ENCODE results near the gene DLGAP1. TPM values are rescaled to one million over a fixed set of nuclear protein-coding genes. Genes with fewer than 3 reads are reported as not detected.

The DLGAP1 gene
- total RNA-seq, 1 experiment from 2014 or later = 0.39 TPM

GRCh38 chr18:4405965-4406364, 49.1 kb downstream of the DLGAP1 start:
- Histone ChIP-seq H3K9ac (ENCODE audit: low read length) (no peak overlapping the region), H3K27me3 (ENCODE audit: insufficient read depth, low read length) (no peaks in the 10 kb centered on the region), H3K36me3 (ENCODE audit: control insufficient read depth in 1 of 2, insufficient read depth in 2 of 2, low read length in 2 of 2) (no peaks in the 10 kb centered on the region), H3K4me1 (ENCODE audit: control insufficient read depth in 1 of 2, insufficient read depth in 2 of 2, low read length in 2 of 2) (no peaks in the 10 kb centered on the region), H2AFZ (ENCODE audit: low read depth, low read length, poor library complexity, severe bottlenecking) (no peak overlapping the region), H3K9me3 (ENCODE audit: control insufficient read depth in 1 of 2, insufficient read depth in 1 of 2, low read depth in 1 of 2, low read length in 2 of 2) (peaks cover 3 to 9% of the 10 kb centered on the region in 2 experiments; a peak in 1 of 4 replicates), H3K9me2 (ENCODE audit: insufficient read depth) (no peaks in the 10 kb centered on the region), H4K20me1 (ENCODE audit: insufficient read depth) (no peaks in the 10 kb centered on the region), H3K4me3 (replicated peaks in 1 of 2; ENCODE audit: low read depth in 1 of 2, low read length in 2 of 2) (no peak overlapping the region), H3K4me2 (ENCODE audit: low read length) (no peak overlapping the region), H3K79me2 (ENCODE audit: insufficient read depth, low read length) (no peaks in the 10 kb centered on the region), H3K27ac (ENCODE audit: low read depth, low read length) (no peak overlapping the region)
- DNase-seq (ENCODE audit: low read depth, low spot score) = no peak
- CTCF ChIA-PET = no interaction called here
- TF ChIP-seq JUND (IDR thresholded peaks at IDR 0.05) (no peak), ATF3 (IDR thresholded peaks at IDR 0.05) (no peak), EZH2 (IDR thresholded peaks at IDR 0.05) (no peak), ELF1 (IDR thresholded peaks at IDR 0.05; ENCODE audit: borderline replicate concordance, low read depth) (no peak), YY1 (IDR thresholded peaks at IDR 0.05; ENCODE audit: extremely low read depth, insufficient replicate concordance, low read depth, low read length) (no peak), TCF7L2 (IDR thresholded peaks at IDR 0.05; ENCODE audit: borderline replicate concordance, extremely low read depth, insufficient read depth, insufficient read length) (no peak), CEBPB (IDR thresholded peaks at IDR 0.05; ENCODE audit: low read depth) (no peak), EGR1 (IDR thresholded peaks at IDR 0.05; ENCODE audit: low read depth) (no peak), POLR2AphosphoS5 (IDR thresholded peaks at IDR 0.05; ENCODE audit: low read depth, low read length) (no peak), SRF (IDR thresholded peaks at IDR 0.05; ENCODE audit: low read depth) (no peak), ZNF274 (IDR thresholded peaks at IDR 0.05; ENCODE audit: low read depth, low read length) (no peak)
- TF ChIP-seq, protein P1, sequence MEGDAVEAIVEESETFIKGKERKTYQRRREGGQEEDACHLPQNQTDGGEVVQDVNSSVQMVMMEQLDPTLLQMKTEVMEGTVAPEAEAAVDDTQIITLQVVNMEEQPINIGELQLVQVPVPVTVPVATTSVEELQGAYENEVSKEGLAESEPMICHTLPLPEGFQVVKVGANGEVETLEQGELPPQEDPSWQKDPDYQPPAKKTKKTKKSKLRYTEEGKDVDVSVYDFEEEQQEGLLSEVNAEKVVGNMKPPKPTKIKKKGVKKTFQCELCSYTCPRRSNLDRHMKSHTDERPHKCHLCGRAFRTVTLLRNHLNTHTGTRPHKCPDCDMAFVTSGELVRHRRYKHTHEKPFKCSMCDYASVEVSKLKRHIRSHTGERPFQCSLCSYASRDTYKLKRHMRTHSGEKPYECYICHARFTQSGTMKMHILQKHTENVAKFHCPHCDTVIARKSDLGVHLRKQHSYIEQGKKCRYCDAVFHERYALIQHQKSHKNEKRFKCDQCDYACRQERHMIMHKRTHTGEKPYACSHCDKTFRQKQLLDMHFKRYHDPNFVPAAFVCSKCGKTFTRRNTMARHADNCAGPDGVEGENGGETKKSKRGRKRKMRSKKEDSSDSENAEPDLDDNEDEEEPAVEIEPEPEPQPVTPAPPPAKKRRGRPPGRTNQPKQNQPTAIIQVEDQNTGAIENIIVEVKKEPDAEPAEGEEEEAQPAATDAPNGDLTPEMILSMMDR (IDR thresholded peaks at IDR 0.05 in 2 of 3, conservative IDR thresholded peaks at IDR 0.05 in 1 of 3; ENCODE audit: borderline replicate concordance in 1 of 3, insufficient read depth in 1 of 3, low read depth in 2 of 3, low read length in 2 of 3) = no peak
- TF ChIP-seq, protein P2, sequence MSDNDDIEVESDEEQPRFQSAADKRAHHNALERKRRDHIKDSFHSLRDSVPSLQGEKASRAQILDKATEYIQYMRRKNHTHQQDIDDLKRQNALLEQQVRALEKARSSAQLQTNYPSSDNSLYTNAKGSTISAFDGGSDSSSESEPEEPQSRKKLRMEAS (IDR thresholded peaks at IDR 0.05) = no peak
- POLR2A ChIA-PET = no interaction called here
- RAD21 ChIA-PET (ENCODE audit: low non-redundant PET in 1 of 2, low total read pairs in 2 of 2, uncharacterized antibody in 2 of 2, unreplicated experiment in 2 of 2) = no interaction called here
- intact Hi-C loops (cut with micrococcal nuclease) = no loop called here
- no peak for ATAC-seq
- no TSS peak for BruUV-seq (replicated peaks)

Measured in HCT116 (cell line).